ENCODE results near the gene WIZ. TPM values are rescaled to one million over a fixed set of nuclear protein-coding genes. Genes with fewer than 3 reads are reported as not detected.
A peak's percentile ranks its signal among the peaks of the same experiment; 100 is the strongest.

The WIZ gene
- total and polyA plus RNA-seq, 9 of the 15 experiments (the other 6 are each of a cell fraction or from before 2014, with no cell fraction given), result 0.06 to 37.5 (median 4.8) TPM

DNA sequence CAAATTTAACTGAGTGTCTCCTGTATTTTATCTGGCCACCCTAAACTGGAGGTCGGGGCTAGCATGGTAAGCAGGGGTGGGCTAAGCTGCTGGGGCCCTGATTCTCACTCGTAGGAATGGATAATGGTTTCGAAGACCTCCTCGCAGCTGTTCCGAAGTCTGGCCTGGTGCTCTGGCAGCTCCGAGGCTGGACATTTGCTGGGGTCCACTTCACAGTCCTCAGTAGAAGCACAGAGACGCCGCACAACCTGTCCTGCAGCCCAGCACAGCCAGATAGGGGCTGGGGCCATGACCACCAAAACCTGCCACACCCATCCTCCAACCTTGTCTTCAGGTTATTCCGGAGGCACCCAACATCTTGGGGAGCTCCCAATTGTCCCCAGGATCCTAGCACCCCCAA lies 6.2 kb upstream of the WIZ start:
- no peaks in the 10 kb centered on the region for H3K36me3 ChIP-seq (ENCODE audit: control insufficient read depth, insufficient read depth, low read length)
- H3K4me1 ChIP-seq (replicated peaks in 1 of 2; ENCODE audit: control insufficient read depth in 2 of 2, insufficient read depth in 2 of 2, low read length in 2 of 2), result peaks cover 15 to 42% of the 10 kb centered on the region in 2 experiments; a peak in 4 of 5 replicates
- H4K20me1 ChIP-seq (replicated peaks; ENCODE audit: control insufficient read depth, insufficient read depth, low read length), result 0 out of 2 replicates have a peak, but pooled peaks cover 2% of the 10 kb centered on the region
- peaks cover 0 to 5% of the 10 kb centered on the region in 2 experiments; a peak in 2 of 5 replicates for H3K27me3 ChIP-seq (ENCODE audit: control insufficient read depth in 2 of 2, insufficient read depth in 2 of 2, low read length in 2 of 2)
- no peak for FAIRE-seq
- no peak overlapping the region for H2AFZ ChIP-seq (ENCODE audit: low read depth, low read length)
- intact Hi-C loops (cut with micrococcal nuclease), result no loop called here
- no peak overlapping the region for H3K4me3 ChIP-seq
- WGBS (ENCODE audit: insufficient coverage, low coverage, missing lambda C conversion rate), result 29% methylated on average over 9 of the region's 9 CpGs
- no peak overlapping the region for H3K27ac ChIP-seq (ENCODE audit: extremely low read depth, low read depth, low read length)
- CTCF ChIA-PET (ENCODE audit: low intra/inter-chr PET ratio), result no interaction called here
- no peaks in the 10 kb centered on the region for H3K9me3 ChIP-seq (replicated peaks; ENCODE audit: control insufficient read depth, insufficient read depth, low read depth, low read length)
- peak overlapping the region in 1 of 2 experiments; percentile 15; a peak in 1 of 4 replicates for H3K9ac ChIP-seq (ENCODE audit: insufficient read depth in 1 of 2, low read depth in 2 of 2, low read length in 2 of 2)
- H3K79me2 ChIP-seq (ENCODE audit: control insufficient read depth, insufficient read depth, low read length), result no peaks in the 10 kb centered on the region
- ATAC-seq, result no peak
- POLR2A ChIA-PET, result interaction anchor here (0.6 to 1.0 kb wide), 2 partner anchors 19 to 34 kb away, joined by 3 to 5 read pairs; no protein-coding TSS in a partner anchor
- in situ Hi-C loops (cut with MboI), result no loop called here
- no peak overlapping the region for H3K4me2 ChIP-seq (ENCODE audit: insufficient read depth, low read length)
- TF ChIP-seq TEAD4 (IDR thresholded peaks at IDR 0.05; ENCODE audit: low read length) (no peak), TEAD4 (CRISPR knock-in tag; IDR thresholded peaks at IDR 0.05; ENCODE audit: borderline replicate concordance) (no peak), RB1 (IDR thresholded peaks at IDR 0.05; ENCODE audit: low read depth) (no peak), MED1 (CRISPR knock-in tag; IDR thresholded peaks at IDR 0.05; ENCODE audit: borderline replicate concordance) (no peak), RNF2 (IDR thresholded peaks at IDR 0.05) (no peak), MTA2 (IDR thresholded peaks at IDR 0.05; ENCODE audit: low read depth) (no peak), CBX5 (IDR thresholded peaks at IDR 0.05; ENCODE audit: borderline replicate concordance, low read depth) (no peak), CCAR2 (IDR thresholded peaks at IDR 0.05; ENCODE audit: low read depth, low read length) (no peak), FOXK1 (CRISPR knock-in tag; IDR thresholded peaks at IDR 0.05; ENCODE audit: borderline replicate concordance) (no peak), ZNF3 (CRISPR knock-in tag; IDR thresholded peaks at IDR 0.05) (no peak), SRSF7 (optimal IDR thresholded peaks at IDR 0.05; ENCODE audit: low read depth, low read length) (no peak), HMG20B (CRISPR knock-in tag; IDR thresholded peaks at IDR 0.05) (no peak), SIX5 (IDR thresholded peaks at IDR 0.05; ENCODE audit: borderline replicate concordance in 1 of 2, insufficient read depth in 1 of 2, low read depth in 1 of 2, low read length in 2 of 2) (no peak)
- TF ChIP-seq, protein P1, sequence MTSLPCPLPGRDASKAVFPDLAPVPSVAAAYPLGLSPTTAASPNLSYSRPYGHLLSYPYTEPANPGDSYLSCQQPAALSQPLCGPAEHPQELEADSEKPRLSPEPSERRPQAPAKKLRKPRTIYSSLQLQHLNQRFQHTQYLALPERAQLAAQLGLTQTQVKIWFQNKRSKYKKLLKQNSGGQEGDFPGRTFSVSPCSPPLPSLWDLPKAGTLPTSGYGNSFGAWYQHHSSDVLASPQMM (CRISPR knock-in tag; IDR thresholded peaks at IDR 0.05), result no peak
- TF ChIP-seq, protein P2, sequence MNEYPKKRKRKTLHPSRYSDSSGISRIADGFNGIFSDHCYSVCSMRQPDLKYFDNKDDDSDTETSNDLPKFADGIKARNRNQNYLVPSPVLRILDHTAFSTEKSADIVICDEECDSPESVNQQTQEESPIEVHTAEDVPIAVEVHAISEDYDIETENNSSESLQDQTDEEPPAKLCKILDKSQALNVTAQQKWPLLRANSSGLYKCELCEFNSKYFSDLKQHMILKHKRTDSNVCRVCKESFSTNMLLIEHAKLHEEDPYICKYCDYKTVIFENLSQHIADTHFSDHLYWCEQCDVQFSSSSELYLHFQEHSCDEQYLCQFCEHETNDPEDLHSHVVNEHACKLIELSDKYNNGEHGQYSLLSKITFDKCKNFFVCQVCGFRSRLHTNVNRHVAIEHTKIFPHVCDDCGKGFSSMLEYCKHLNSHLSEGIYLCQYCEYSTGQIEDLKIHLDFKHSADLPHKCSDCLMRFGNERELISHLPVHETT (CRISPR knock-in tag; conservative IDR thresholded peaks at IDR 0.05 in 1 of 2, IDR thresholded peaks at IDR 0.05 in 1 of 2), result no peak
- TF ChIP-seq, protein P3, sequence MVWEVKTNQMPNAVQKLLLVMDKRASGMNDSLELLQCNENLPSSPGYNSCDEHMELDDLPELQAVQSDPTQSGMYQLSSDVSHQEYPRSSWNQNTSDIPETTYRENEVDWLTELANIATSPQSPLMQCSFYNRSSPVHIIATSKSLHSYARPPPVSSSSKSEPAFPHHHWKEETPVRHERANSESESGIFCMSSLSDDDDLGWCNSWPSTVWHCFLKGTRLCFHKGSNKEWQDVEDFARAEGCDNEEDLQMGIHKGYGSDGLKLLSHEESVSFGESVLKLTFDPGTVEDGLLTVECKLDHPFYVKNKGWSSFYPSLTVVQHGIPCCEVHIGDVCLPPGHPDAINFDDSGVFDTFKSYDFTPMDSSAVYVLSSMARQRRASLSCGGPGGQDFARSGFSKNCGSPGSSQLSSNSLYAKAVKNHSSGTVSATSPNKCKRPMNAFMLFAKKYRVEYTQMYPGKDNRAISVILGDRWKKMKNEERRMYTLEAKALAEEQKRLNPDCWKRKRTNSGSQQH (CRISPR knock-in tag; IDR thresholded peaks at IDR 0.05), result no peak
- TF ChIP-seq, protein P4, sequence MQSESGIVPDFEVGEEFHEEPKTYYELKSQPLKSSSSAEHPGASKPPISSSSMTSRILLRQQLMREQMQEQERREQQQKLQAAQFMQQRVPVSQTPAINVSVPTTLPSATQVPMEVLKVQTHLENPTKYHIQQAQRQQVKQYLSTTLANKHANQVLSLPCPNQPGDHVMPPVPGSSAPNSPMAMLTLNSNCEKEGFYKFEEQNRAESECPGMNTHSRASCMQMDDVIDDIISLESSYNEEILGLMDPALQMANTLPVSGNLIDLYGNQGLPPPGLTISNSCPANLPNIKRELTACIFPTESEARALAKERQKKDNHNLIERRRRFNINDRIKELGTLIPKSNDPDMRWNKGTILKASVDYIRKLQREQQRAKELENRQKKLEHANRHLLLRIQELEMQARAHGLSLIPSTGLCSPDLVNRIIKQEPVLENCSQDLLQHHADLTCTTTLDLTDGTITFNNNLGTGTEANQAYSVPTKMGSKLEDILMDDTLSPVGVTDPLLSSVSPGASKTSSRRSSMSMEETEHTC (IDR thresholded peaks at IDR 0.05), result no peak
- no peaks in the 10 kb centered on the region for H3K9me1 ChIP-seq (ENCODE audit: control insufficient read depth, insufficient read depth, low read length)
- BruUV-seq (replicated peaks), result no TSS peak
- DNase-seq (ENCODE audit: extremely low read depth in 1 of 4, low spot score in 3 of 4), result no peak

Measured in K562 (cell line).